ENCODE results near the gene RANBP6. TPM values are rescaled to one million over a fixed set of nuclear protein-coding genes. Genes with fewer than 3 reads are reported as not detected.
A peak's percentile ranks its signal among the peaks of the same experiment; 100 is the strongest.
"Not testable (repeated sequence)": the region's sequence is repeated elsewhere in the genome, so short reads cannot be mapped to it uniquely, and the experiment has no call there.

RANBP6 gene
- total RNA-seq (ENCODE audit: low replicate concordance) = 18.8 and 24.0 TPM in 2 replicates
- long read RNA-seq, full-length matches to known transcripts = 50 of 50 reads
- long read RNA-seq, partial matches to known transcripts = 0 of 50 reads
- long read RNA-seq, other reads (novel, unspliced or antisense) = 0 of 50 reads

DNA sequence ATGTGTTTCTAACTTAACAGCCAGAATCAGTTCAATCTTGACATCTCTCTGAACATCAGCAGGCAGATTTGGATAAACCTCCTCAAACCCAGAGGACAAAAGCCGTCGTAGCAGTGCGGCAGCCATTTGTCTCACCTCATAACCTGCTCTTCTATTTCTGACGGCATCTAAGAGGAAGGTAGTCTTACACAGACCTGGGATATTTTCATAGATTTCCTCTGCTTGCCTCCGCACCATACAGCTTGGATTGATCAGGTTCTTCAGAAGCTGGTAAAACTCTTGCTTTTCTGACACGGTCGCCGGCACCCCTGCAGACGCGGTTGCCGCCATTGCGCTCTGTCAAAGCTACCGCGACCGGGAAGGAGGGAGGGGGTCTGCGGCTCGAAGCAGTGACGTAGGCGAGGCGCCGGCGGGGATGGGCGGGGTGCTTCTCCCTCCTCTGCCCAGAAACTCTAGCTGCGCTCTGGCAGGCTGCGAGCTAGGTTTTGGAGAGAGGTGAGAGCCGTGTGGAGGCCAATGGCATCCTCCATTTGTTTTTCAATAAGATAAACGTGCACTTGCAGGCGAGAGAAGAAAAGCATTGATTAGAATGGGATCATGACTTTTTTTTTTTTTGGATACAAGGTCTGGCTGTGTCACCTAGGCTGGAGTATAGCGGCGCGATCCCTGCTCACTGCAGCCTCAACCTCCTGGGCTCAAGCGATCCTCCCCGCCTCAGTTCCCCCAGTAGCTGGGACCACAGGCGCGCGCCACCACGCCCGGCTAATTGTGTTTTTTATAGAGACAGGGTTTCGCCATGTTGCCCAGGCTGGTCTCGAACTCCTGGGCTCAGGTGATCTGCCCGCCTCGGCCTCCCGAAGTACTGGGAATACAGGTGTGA is at the start of gene RANBP6:
Gene RANBP6, minus strand, starts transcription at position 347 of the 880 bp plus-strand sequence. Its CDS starts 17 bp downstream, at position 330.
- peaks cover 27% of the 10 kb centered on the region for H3K36me3 Mint-ChIP-seq
- peak within 1 kb of the TSS; percentile 94 for H3K27ac Mint-ChIP-seq
- no peaks in the 10 kb centered on the region for H3K27me3 Mint-ChIP-seq
- TF ChIP-seq, protein P1, sequence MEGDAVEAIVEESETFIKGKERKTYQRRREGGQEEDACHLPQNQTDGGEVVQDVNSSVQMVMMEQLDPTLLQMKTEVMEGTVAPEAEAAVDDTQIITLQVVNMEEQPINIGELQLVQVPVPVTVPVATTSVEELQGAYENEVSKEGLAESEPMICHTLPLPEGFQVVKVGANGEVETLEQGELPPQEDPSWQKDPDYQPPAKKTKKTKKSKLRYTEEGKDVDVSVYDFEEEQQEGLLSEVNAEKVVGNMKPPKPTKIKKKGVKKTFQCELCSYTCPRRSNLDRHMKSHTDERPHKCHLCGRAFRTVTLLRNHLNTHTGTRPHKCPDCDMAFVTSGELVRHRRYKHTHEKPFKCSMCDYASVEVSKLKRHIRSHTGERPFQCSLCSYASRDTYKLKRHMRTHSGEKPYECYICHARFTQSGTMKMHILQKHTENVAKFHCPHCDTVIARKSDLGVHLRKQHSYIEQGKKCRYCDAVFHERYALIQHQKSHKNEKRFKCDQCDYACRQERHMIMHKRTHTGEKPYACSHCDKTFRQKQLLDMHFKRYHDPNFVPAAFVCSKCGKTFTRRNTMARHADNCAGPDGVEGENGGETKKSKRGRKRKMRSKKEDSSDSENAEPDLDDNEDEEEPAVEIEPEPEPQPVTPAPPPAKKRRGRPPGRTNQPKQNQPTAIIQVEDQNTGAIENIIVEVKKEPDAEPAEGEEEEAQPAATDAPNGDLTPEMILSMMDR (conservative IDR thresholded peaks at IDR 0.05) = no peak
- peak; percentile 92 for DNase-seq (ENCODE audit: extremely low spot score, unreplicated experiment)
- peaks cover 21% of the 10 kb centered on the region for H3K4me1 Mint-ChIP-seq (ENCODE audit: unreplicated experiment)
- H3K4me3 Mint-ChIP-seq = peak within 1 kb of the TSS; percentile 92
- H3K9me3 Mint-ChIP-seq = no peaks in the 10 kb centered on the region

GRCh38 chr9:6063146-6063545 is 47.7 kb upstream of the RANBP6 start:
- not testable (repeated sequence) for H3K4me1 Mint-ChIP-seq (ENCODE audit: unreplicated experiment); H3K36me3 Mint-ChIP-seq; H3K9me3 Mint-ChIP-seq; H3K4me3 Mint-ChIP-seq; DNase-seq (ENCODE audit: extremely low spot score, unreplicated experiment); H3K27ac Mint-ChIP-seq
- peaks cover 18% of the 10 kb centered on the region for H3K27me3 Mint-ChIP-seq

- Mint-ChIP-seq H3K4me3 (no peak overlapping the region), H3K36me3 (no peaks in the 10 kb centered on the region), H3K9me3 (no peaks in the 10 kb centered on the region), H3K27ac (no peak overlapping the region), H3K27me3 (peaks cover 4% of the 10 kb centered on the region), H3K4me1 (ENCODE audit: unreplicated experiment) (peaks cover 4% of the 10 kb centered on the region)
- no peak for DNase-seq (ENCODE audit: extremely low spot score, unreplicated experiment)
- TF ChIP-seq, protein P1 (conservative IDR thresholded peaks at IDR 0.05) = no peak
These were observed 40.2 kb upstream of the RANBP6 start for GRCh38 chr9:6055666-6056065.

GRCh38 chr9:6055216-6055615 is 39.8 kb upstream of the RANBP6 start:
- TF ChIP-seq, protein P1 (conservative IDR thresholded peaks at IDR 0.05) = peak; percentile 71
- Mint-ChIP-seq H3K27me3 (peaks cover 4% of the 10 kb centered on the region), H3K9me3 (no peaks in the 10 kb centered on the region), H3K4me1 (ENCODE audit: unreplicated experiment) (peaks cover 4% of the 10 kb centered on the region), H3K4me3 (no peak overlapping the region), H3K27ac (no peak overlapping the region), H3K36me3 (no peaks in the 10 kb centered on the region)
- no peak for DNase-seq (ENCODE audit: extremely low spot score, unreplicated experiment)

GRCh38 chr9:6054280-6055099 is 39.1 kb upstream of the RANBP6 start:
- Mint-ChIP-seq H3K27ac (no peak overlapping the region), H3K9me3 (no peaks in the 10 kb centered on the region), H3K4me3 (no peak overlapping the region), H3K4me1 (ENCODE audit: unreplicated experiment) (peaks cover 4% of the 10 kb centered on the region), H3K36me3 (no peaks in the 10 kb centered on the region), H3K27me3 (no peaks in the 10 kb centered on the region)
- TF ChIP-seq, protein P1 (conservative IDR thresholded peaks at IDR 0.05) = peak; percentile 83
- no peak for DNase-seq (ENCODE audit: extremely low spot score, unreplicated experiment)
